HG03457 (cell line): Measurements from ENCODE around the gene ZNF674.
A peak's percentile ranks its signal among the peaks of the same experiment; 100 is the strongest.

Experiments
- ATAC-seq: cut with Tn5 transposase; IDR thresholded peaks from one replicate; pipeline ENCODE4 v1.9.1; 2021; ENCODE audit warnings: moderate number of reproducible peaks; ENCODE audit not compliant: unreplicated experiment

The ZNF674 gene

DNA sequence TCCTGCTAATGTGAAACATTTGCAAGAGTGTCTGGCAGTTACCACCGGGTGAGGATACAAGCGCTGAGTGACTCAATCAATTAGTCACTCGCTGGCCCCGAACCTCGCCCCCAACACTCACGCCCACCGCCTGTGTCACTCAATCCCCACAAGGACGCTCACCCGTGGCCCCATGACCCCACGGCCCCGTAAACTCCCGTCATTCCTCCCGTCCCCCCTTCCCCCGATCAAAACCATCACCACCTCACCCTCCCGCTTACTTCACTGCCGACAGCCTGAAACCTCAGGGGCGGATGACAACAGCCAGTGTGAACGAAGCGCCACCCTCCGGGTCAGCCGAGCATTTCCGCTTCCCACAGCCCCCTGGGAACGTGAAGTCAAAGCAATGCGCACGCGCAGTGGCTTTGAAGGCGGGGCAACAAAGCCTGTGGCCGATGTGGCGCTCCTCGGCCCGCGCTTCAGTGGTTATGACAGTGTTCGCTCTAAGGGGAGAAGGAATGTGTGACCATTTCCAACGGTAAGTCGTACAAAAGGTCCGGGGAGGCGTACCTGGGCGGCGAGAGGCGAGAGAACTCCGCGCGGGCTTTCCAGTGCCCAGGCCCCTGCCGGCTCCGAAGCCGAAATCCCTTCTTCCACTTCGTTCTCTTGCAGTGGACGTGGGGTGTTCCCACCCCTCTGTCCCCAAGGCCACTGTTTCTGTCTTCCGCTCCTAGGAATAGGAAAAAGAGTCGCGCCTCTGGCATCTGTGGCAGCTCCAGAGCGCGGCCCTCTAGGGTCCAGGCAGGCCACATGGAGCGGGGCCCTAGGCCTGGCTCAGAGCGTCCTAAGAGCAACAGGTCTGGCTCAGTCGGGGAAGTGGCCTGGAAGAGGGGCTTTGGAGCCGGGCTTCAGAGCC lies at the start of gene ZNF674:
Gene ZNF674 (minus strand): TSS at position 311 of the 895 bp plus-strand sequence. CDS start 3,334 bp downstream, outside the sequence.
- peak; percentile 71 for ATAC-seq

GRCh38 chrX:46589977-46590723 lies 44.9 kb upstream of the ZNF674 start:
- ATAC-seq: no peak

- no peak for ATAC-seq
Measured at GRCh38 chrX:46588263-46588662, 43.0 kb upstream of the ZNF674 start.

DNA sequence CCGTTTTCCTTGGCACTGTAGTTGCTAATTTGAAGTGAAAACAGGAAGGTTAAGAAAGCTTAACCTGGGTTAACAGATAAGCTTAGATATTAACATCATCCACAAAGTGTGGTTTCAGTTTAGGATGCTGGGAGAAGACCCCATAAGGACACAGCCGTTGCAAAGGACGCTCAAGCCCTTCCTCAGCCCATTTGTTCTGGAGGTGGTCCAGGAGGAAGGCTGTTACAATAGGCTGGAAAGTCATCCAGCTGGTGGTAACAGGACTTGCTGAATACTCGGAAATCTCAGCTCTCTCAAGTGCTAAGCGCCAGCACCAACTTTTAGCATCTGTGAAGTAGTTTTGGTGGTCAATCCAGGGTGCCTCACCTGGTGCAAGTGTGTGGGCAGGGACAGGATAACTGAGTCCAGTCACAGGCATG lies 42.5 kb upstream of the ZNF674 start:
- ATAC-seq: no peak

DNA sequence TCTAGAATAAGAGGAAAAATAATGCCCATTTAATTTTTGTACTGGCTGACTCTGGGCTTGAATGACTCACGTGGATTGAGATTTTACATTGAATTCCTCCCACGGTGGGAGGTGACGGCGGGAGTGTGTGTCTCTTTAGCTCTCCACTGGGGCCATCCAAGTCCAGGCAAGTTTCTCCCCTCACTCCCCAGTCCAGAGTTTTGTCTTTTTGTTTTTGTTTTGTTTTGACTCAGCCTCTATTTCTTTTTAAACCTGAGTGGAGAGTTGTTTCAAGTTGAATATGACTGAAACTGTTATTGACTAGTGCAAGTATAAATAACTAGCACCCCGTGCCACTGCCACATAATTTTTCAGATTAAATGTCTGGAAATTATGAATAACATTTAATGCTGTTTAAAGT lies 41.9 kb upstream of the ZNF674 start:
- no peak for ATAC-seq

DNA sequence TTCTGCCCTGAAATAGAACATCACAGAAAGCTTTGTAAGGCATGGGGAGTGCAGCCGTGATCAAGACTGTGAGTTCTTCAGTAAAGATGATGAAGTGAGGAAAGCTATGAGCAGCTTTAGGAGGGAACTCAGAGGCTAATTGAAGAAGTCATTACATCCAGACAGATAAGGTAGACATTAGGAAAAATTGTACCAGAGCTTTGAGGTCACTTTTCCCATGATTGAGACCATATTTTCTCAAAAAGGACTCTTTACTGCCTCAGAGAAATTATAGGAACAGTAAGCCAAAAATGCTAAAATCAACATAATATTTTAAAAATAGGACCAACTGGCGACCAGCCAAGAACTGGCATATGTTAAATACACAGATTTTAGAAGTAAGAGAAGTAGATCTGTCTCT lies 39.5 kb upstream of the ZNF674 start:
- ATAC-seq: no peak

- ATAC-seq: no peak
Measured at GRCh38 chrX:46582966-46583365, 37.7 kb upstream of the ZNF674 start.

DNA sequence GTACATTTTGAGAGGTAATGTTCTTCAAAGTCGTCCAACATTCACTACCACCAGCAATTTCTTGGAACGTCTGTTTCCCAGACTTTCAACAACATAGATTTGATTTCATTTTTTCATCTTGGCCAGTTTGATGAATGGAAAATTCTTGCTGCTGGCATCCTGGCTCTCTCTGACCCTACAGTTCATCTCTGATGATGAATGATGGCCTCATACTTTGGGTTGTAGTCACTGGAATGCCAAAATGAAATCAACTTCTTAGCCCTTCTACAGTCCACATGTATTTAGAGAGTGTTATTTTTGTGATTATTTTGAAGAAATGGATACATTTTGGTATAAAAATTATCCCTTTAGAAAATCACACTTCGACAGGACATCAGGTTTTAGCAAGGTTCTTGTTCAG lies 37.1 kb upstream of the ZNF674 start:
- ATAC-seq: no peak

- ATAC-seq: no peak
Measured at GRCh38 chrX:46580613-46581012, 35.4 kb upstream of the ZNF674 start.

- ATAC-seq: no peak
Measured at GRCh38 chrX:46579250-46579649, 34.0 kb upstream of the ZNF674 start.

DNA sequence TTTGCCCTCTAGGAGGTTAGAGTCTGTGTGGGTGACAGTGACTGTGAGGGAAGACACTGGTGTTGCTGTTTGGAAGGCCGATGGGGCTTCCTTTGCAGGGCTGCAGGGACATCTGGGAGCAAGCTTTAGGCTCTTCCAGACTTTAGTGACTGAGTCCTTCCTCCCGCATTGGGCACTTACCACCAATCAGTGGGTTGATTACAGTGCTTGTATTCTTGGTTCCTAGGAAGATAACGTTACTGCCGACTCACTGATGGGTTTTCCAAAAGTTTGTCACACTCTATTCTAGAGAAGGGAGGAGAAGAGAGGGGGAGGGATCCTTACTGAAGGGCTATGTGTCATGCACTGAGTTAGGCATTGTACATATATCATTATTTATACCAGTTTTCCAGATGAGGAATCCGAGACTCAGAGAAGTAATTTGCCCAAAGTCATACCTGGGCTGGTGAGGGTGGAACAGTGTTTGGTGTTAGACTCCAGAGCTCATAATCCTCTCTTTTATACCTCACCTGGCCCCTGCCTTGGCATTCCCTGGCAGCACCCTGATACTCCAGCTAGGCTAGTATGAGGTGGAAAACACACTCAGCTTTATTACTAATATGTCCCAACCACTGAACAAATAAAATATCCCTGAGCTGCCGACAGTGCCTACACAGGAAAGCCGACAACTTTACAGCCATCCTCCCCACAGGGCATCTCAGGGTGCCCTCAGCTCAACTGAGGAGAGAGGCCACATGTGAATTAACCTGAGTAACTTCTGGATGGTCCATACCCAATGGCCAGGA lies 32.2 kb upstream of the ZNF674 start:
- ATAC-seq: no peak

DNA sequence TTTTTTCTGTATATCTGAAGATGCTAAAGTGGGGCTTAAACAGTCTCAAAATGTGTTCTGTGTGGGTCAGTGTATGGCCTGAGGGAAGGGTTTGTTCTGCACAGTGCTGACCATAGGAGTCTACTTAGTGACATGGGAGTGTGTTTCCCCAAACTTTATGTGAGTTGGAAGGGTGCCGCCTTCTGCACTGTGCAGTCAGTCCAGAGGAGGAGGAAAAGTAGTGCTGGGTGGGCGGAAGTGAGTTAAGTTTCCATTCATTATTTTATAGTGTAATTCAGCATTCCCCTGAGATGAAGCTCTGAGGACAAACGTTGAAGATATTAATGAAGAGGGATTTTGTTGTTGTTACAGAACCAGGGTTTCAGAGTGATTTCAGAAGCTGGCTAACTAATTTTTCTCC lies 31.2 kb upstream of the ZNF674 start:
- ATAC-seq: no peak

GRCh38 chrX:46575991-46576392 lies 30.8 kb upstream of the ZNF674 start:
- ATAC-seq: no peak

GRCh38 chrX:46575586-46575985 lies 30.4 kb upstream of the ZNF674 start:
- no peak for ATAC-seq

DNA sequence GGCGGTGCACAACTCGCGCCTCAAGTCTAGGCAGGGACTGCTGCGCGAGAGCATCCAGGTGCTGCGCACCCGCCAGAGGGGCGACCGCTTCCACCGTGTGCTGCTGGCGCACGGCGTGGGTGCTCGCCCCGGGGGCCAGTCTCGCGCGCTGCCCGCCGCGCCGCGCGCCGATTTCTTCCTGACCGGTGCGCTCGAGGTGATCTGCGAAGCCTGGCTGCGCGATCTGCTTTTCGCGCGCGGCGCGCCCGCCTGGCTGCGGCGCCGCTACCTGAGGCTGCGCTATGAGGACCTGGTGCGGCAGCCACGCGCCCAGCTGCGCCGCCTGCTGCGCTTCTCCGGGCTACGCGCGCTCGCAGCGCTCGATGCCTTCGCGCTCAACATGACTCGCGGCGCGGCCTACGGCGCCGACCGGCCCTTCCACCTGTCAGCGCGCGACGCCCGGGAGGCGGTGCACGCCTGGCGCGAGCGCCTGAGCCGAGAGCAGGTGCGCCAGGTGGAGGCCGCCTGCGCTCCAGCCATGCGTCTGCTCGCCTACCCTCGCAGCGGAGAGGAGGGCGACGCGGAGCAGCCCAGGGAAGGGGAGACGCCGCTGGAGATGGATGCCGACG lies 29.7 kb upstream of the ZNF674 start:
- no peak for ATAC-seq

- no peak for ATAC-seq
Measured at GRCh38 chrX:46573892-46574773, 28.9 kb upstream of the ZNF674 start.

- ATAC-seq: no peak
Measured at GRCh38 chrX:46573331-46573891, 28.2 kb upstream of the ZNF674 start, which contains the start of gene CHST7. Gene CHST7 (plus strand): TSS chrX:46573765. CDS start chrX:46573932, 167 bp downstream.

- ATAC-seq: peak; percentile 35
Measured at GRCh38 chrX:46572340-46572936, 27.2 kb upstream of the ZNF674 start.
